ENCODE measurements around the gene CORO2B. TPM values are rescaled to one million over a fixed set of nuclear protein-coding genes. Genes with fewer than 3 reads are reported as not detected.
"Not testable (repeated sequence)": the region's sequence is repeated elsewhere in the genome, so short reads cannot be mapped to it uniquely, and the experiment has no call there.

CORO2B gene
- total and polyA plus RNA-seq, 5 experiments from 2014 or later = 0.44 to 0.73 TPM; not detected in 3

- Mint-ChIP-seq H3K4me3 (no peak overlapping the region), H3K27ac (peak overlapping the region in 1 of 10 donors; percentile 37), H3K27me3 (peaks cover 3 to 10% (median 4%) of the 10 kb centered on the region in 5 donors), H3K9me3 (peaks cover 0 to 1% (median 0%) of the 10 kb centered on the region in 9 donors), H3K4me1 (peaks cover 2 to 10% (median 7%) of the 10 kb centered on the region in 4 donors), H3K36me3 (peaks cover 0 to 5% (median 0%) of the 10 kb centered on the region in 3 donors)
- DNase-seq (no peak), ATAC-seq (no peak)
- POLR2A ChIA-PET = no interaction called here
Observed at GRCh38 chr15:68751622-68752021, 172.8 kb downstream of the CORO2B start.

DNA sequence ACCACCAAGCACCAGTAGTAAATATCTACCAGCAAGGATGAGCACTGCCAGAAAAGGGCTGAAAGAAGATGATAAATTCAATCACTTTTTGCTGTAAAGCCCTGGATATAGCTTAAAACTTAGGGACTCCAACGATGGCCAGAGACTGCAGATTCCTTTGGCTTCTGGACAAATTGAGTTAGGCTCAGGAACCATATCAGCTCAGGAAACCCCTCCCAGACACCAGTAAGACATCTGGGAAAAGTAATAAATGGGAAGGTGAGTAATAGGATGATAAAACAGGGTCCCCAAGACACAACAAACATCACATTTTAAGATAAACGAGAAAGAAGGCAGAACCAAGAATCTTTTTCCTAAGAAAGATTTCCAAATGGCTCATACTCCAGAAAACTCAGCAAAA is 176.9 kb downstream of the CORO2B start:
- Mint-ChIP-seq H3K9me3 (no peaks in the 10 kb centered on the region), H3K27me3 (peaks cover 6 to 32% (median 11%) of the 10 kb centered on the region in 5 donors), H3K36me3 (peaks cover 0 to 5% (median 0%) of the 10 kb centered on the region in 3 donors), H3K4me1 (peaks cover 2 to 10% (median 7%) of the 10 kb centered on the region in 4 donors), H3K4me3 (peak overlapping the region in 1 of 10 donors; percentile 53), H3K27ac (no peak overlapping the region)
- DNase-seq (no peak), ATAC-seq (no peak)
- POLR2A ChIA-PET = no interaction called here

DNA sequence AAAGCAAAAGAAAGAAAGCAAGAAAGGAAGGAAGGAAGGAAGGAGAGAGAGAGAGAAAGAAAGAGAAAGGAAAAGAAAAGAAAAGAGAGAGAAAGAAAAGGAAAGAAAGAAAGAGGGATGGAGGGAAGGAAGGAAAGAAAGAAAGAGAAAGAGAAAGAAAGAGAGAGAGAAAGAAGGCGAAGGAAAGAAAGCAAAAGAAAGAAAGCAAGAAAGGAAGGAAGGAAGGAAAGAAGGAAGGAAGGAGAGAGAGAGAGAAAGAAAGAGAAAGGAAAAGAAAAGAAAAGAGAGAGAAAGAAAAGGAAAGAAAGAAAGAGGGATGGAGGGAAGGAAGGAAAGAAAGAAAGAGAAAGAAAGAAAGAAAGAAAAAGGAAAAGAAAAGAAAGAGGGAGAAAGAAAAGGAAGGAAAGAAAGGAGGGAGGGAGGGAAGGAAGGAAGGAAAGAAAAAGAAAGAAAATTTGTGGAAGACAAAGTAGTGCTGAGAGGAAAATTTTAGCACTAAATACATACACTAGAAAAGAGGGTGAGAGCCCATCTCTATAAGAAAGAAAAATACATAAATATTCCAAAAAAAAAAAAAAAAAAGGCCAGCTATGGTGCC is 181.3 kb downstream of the CORO2B start:
- H3K9me3 Mint-ChIP-seq, H3K4me1 Mint-ChIP-seq, H3K36me3 Mint-ChIP-seq, POLR2A ChIA-PET, H3K27ac Mint-ChIP-seq, H3K4me3 Mint-ChIP-seq, ATAC-seq, DNase-seq: not testable (repeated sequence)
- peaks cover 4 to 32% (median 12%) of the 10 kb centered on the region in 5 donors for H3K27me3 Mint-ChIP-seq

DNA sequence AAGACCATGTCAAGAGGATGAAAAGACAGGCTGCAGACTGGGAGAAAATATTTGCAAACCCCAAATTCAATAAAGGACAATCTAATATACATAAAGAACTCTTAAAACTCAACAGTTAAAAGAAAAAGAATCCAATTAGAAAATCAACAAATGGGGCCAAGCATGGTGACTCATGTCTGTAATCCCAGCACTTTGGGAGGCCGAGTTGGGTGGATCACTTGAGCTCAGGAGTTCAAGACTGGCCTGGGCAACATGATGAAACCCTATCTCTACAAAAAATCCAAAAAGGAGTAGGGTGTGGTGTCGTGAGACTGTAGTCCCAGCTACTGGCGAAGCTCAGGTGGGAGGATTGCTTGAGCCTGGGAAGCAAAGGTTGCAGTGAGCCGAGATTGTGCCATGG is 184.3 kb downstream of the CORO2B start:
- POLR2A ChIA-PET = interaction anchor here (0.7 kb wide), 1 partner anchor 9 kb away, joined by 3 read pairs; no protein-coding TSS in a partner anchor
- H3K9me3 Mint-ChIP-seq = no peaks in the 10 kb centered on the region
- no peak overlapping the region for H3K4me3 Mint-ChIP-seq
- H3K4me1 Mint-ChIP-seq = no peaks in the 10 kb centered on the region
- DNase-seq = no peak
- peaks cover 3 to 21% (median 11%) of the 10 kb centered on the region in 5 donors for H3K27me3 Mint-ChIP-seq
- H3K36me3 Mint-ChIP-seq = no peaks in the 10 kb centered on the region
- H3K27ac Mint-ChIP-seq = no peak overlapping the region
- no peak for ATAC-seq

DNA sequence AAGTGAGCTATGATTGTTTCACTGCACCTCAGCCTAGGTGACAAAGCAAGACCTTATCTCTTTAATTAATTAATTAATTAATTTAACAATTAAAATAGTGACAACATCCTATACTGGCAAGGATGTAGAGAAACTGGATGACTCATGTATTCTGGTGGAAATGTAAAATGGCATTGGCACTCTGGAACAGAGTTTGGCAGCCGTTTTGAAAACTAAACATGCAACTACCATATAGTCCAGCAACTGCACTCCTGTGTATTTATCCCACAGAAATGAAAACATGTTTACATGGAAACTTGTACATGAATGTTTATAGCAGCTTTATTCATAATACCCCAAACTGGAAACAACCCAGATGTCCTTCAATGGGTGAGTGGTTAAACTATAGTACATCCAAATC is 185.3 kb downstream of the CORO2B start:
- Mint-ChIP-seq H3K36me3 (no peaks in the 10 kb centered on the region), H3K4me3 (no peak overlapping the region), H3K4me1 (no peaks in the 10 kb centered on the region), H3K27ac (no peak overlapping the region), H3K27me3 (peaks cover 0 to 13% (median 8%) of the 10 kb centered on the region in 5 donors), H3K9me3 (no peaks in the 10 kb centered on the region)
- POLR2A ChIA-PET = no interaction called here
- ATAC-seq = no peak
- no peak for DNase-seq

GRCh38 chr15:68765602-68766368 is 187.0 kb downstream of the CORO2B start:
- Mint-ChIP-seq H3K4me3 (no peak overlapping the region), H3K36me3 (no peaks in the 10 kb centered on the region), H3K27me3 (peaks cover 0 to 6% (median 0%) of the 10 kb centered on the region in 5 donors), H3K4me1 (no peaks in the 10 kb centered on the region), H3K9me3 (no peaks in the 10 kb centered on the region), H3K27ac (no peak overlapping the region)
- ATAC-seq (no peak), DNase-seq (no peak)
- POLR2A ChIA-PET = no interaction called here

DNA sequence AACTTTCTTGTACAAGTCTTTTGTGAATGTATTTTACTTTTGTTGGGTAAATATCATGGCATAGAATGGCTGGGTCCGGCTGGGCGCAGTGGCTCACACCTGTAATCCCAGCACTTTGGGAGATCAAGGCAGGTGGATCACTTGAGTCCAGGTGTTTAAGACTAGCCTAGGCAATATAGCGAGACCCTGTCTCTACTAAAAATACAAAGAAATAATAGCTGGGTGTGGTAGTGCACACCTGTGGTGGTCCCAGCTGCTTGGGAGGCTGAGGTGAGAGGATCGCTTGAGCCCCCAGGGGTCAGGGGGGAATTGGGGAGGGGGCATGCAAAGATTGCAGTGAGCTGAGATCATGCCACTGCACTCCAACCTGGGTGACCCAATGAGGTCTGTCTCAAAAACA is 189.0 kb downstream of the CORO2B start:
- ATAC-seq (no peak), DNase-seq (no peak)
- peaks cover 0 to 5% (median 0%) of the 10 kb centered on the region in 4 donors for H3K4me1 Mint-ChIP-seq
- H3K27me3 Mint-ChIP-seq = peaks cover 0 to 3% (median 0%) of the 10 kb centered on the region in 5 donors
- no peak overlapping the region for H3K27ac Mint-ChIP-seq
- no peaks in the 10 kb centered on the region for H3K36me3 Mint-ChIP-seq
- POLR2A ChIA-PET = no interaction called here
- no peaks in the 10 kb centered on the region for H3K9me3 Mint-ChIP-seq
- H3K4me3 Mint-ChIP-seq = no peak overlapping the region

GRCh38 chr15:68768321-68768720 is 189.5 kb downstream of the CORO2B start:
- POLR2A ChIA-PET = no interaction called here
- ATAC-seq (no peak), DNase-seq (no peak)
- H3K27me3 Mint-ChIP-seq = peaks cover 0 to 3% (median 0%) of the 10 kb centered on the region in 5 donors
- H3K36me3 Mint-ChIP-seq = no peaks in the 10 kb centered on the region
- no peak overlapping the region for H3K4me3 Mint-ChIP-seq
- H3K27ac Mint-ChIP-seq = no peak overlapping the region
- no peaks in the 10 kb centered on the region for H3K9me3 Mint-ChIP-seq
- H3K4me1 Mint-ChIP-seq = peaks cover 0 to 5% (median 0%) of the 10 kb centered on the region in 4 donors

DNA sequence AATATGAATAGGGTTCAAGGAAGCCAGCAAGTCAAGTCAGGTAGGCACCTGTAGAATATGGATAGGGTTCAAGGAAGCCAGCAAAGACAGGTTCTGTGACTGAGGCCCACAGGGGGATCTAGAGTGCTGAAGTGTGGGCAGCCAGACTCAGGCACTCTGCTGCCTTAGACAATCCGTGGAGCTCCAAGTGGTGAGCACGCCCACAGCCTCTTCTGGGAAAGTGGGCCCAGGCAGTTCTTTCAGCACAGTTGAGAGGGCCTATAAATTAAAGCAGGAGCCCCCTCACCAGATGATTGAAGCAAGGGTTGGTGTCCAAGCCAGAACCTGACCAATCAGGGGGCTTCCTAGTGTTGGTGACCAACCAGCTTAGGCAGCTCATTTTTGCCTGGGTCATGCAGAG is 190.9 kb downstream of the CORO2B start:
- no peak overlapping the region for H3K4me3 Mint-ChIP-seq
- no peak for ATAC-seq
- no peak overlapping the region for H3K27ac Mint-ChIP-seq
- no peak for DNase-seq
- H3K27me3 Mint-ChIP-seq = peaks cover 0 to 3% (median 0%) of the 10 kb centered on the region in 5 donors
- H3K36me3 Mint-ChIP-seq = no peaks in the 10 kb centered on the region
- POLR2A ChIA-PET = no interaction called here
- H3K4me1 Mint-ChIP-seq = peaks cover 0 to 5% (median 0%) of the 10 kb centered on the region in 4 donors
- H3K9me3 Mint-ChIP-seq = no peaks in the 10 kb centered on the region

DNA sequence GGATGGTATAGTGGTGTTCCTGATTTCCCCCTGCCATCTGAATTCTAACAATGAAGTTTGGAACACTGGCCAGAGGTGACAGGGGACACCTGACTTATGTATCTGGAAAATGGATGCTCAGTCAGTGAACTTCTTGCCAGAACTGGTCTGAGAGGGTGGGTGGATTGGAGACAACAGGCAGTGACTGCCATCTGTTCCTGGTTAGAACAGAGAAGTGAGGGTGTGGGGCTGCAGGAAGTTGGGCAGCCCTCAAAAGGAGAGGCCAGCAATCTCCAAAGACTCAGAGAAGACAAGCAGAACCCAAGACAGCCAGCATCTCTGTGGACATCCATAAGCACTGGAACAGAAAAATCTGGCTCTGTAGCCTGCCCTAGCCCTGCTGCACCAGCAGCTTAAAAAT is 191.4 kb downstream of the CORO2B start:
- Mint-ChIP-seq H3K27ac (no peak overlapping the region), H3K4me1 (peaks cover 0 to 5% (median 0%) of the 10 kb centered on the region in 4 donors), H3K27me3 (peaks cover 0 to 3% (median 0%) of the 10 kb centered on the region in 5 donors), H3K9me3 (no peaks in the 10 kb centered on the region), H3K4me3 (no peak overlapping the region), H3K36me3 (no peaks in the 10 kb centered on the region)
- ATAC-seq (no peak), DNase-seq (no peak)
- POLR2A ChIA-PET = interaction anchor here (0.6 kb wide), 1 partner anchor 34 kb away, joined by 8 read pairs; no protein-coding TSS in a partner anchor

- POLR2A ChIA-PET = no interaction called here
- Mint-ChIP-seq H3K4me1 (peaks cover 0 to 14% (median 3%) of the 10 kb centered on the region in 4 donors), H3K4me3 (no peak overlapping the region)
Observed at GRCh38 chr15:68773036-68773435, 194.2 kb downstream of the CORO2B start.

DNA sequence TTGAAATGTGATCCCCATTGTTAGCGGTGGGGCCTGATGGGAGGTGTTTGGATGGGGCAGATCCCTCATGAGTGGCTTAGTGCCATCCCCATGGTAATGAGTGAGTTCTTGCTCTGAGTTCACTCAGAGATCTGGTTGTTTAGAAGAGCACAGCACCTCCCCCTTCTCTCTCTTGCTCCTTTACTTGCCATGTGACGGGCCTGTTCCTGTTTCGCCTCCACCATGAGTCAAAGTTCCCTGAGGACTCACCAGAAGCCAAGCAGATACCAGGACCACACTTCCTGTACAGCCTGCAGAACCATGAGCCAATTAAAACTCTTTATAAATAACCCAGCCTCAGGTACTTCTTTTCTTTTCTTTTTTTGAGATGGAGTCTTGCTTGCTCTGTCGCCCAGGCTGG is 195.3 kb downstream of the CORO2B start:
- peaks cover 0 to 14% (median 3%) of the 10 kb centered on the region in 4 donors for H3K4me1 Mint-ChIP-seq
- peaks cover 0 to 14% (median 0%) of the 10 kb centered on the region in 3 donors for H3K36me3 Mint-ChIP-seq
- H3K27ac Mint-ChIP-seq = peak overlapping the region in 3 of 10 donors; percentile 47 to 66 (median 61)
- POLR2A ChIA-PET = no interaction called here
- no peaks in the 10 kb centered on the region for H3K9me3 Mint-ChIP-seq
- ATAC-seq (no peak), DNase-seq (no peak)
- no peak overlapping the region for H3K4me3 Mint-ChIP-seq
- H3K27me3 Mint-ChIP-seq = no peaks in the 10 kb centered on the region

More at GRCh38 chr15:68773036-68773435, 194.2 kb downstream of the CORO2B start:
- H3K9me3 Mint-ChIP-seq = no peaks in the 10 kb centered on the region
- DNase-seq (no peak), ATAC-seq (no peak)
- no peak overlapping the region for H3K27ac Mint-ChIP-seq
- peaks cover 0 to 4% (median 0%) of the 10 kb centered on the region in 3 donors for H3K36me3 Mint-ChIP-seq
- no peaks in the 10 kb centered on the region for H3K27me3 Mint-ChIP-seq

DNA sequence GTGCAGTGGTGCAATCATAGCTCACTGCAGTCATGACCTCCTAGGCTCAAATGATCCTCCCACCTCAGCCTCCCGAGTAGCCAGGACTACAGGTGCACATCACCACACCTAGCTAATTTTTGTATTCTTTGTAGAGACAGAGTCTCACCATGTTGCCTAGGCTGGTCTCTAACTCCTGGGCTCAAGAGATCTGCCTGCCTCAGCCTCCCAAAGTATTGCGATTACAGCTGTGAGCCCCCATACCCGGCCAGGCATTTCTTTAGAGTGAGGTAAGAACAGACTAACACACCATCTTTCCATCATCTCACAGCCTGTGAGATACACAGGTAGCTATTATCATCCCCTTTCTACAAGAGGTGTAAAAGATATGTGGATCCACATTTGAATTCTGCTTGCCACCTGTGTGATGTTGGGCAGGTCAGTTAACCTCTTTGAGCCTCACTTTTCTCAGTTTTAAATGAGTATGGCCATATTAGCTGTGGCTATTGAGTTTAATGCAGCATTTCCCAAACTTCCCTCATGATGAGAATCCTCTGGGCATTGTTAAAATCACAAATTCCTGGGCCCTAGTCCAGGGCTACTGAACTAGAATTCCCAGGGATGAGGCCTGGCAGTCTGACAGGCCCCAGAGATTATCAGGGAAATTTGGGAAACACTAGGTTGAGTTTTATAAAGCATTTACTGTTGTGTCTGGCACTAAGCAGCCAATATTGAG is 195.9 kb downstream of the CORO2B start:
- Mint-ChIP-seq H3K4me1 (peaks cover 0 to 14% (median 3%) of the 10 kb centered on the region in 4 donors), H3K4me3 (no peak overlapping the region), H3K9me3 (no peaks in the 10 kb centered on the region), H3K36me3 (peaks cover 0 to 20% (median 1%) of the 10 kb centered on the region in 3 donors), H3K27ac (peak overlapping the region in 2 of 10 donors; percentile 61 to 66), H3K27me3 (no peaks in the 10 kb centered on the region)
- ATAC-seq (no peak), DNase-seq (no peak)
- POLR2A ChIA-PET = no interaction called here
